Gastroesophageal sphincter (tissue), 4 donors: ENCODE data around the gene SGIP1. TPM values are rescaled to one million over a fixed set of nuclear protein-coding genes. Genes with fewer than 3 reads are reported as not detected.
"Not testable (repeated sequence)": the region's sequence is repeated elsewhere in the genome, so short reads cannot be mapped to it uniquely, and the experiment has no call there.

Experiments used
- ATAC-seq: fragments of 150-250 bp; one replicate; pipeline ENCODE4 v1.9.1; 2016; ENCODE audit warnings: mild to moderate bottlenecking, moderate library complexity
- H3K27ac ChIP-seq, 4 donors: fragments of 200-600 bp; sonication (generic) in 3 of 4; 1 replicate in 3 of 4; 2 replicates in 1 of 4; pipeline ENCODE4 v1.5.1; 2016 to 2019
- H3K27me3 ChIP-seq: fragments of 200-600 bp; sonication (generic); one replicate; pipeline ENCODE4 v1.5.1; 2019
- H3K36me3 ChIP-seq, 2 donors: fragments of 200-600 bp; sonication (generic); one replicate each; pipeline ENCODE4 v1.5.1; 2019; ENCODE audit warnings: control low read depth in 1 of 2
- H3K4me1 ChIP-seq, 3 donors: fragments of 200-600 bp; sonication (generic); 1 replicate in 2 of 3; 2 replicates in 1 of 3; pipeline ENCODE4 v1.5.1; 2016 to 2019; ENCODE audit warnings: control low read depth in 2 of 3
- H3K4me3 ChIP-seq, 2 donors: fragments of 200-600 bp; sonication (generic); one replicate each; pipeline ENCODE4 v1.5.1; 2019; ENCODE audit warnings: mild to moderate bottlenecking in 1 of 2, moderate library complexity in 1 of 2
- H3K9me3 ChIP-seq, 3 donors: fragments of 200-600 bp; sonication (generic); one replicate each; pipeline ENCODE4 v1.5.1; 2017 to 2019; ENCODE audit warnings: control low read depth in 2 of 3
- CTCF ChIP-seq, 4 experiments: fragments of 200-600 bp in 2 of 4; fragments of 450-650 bp in 2 of 4; sonication (generic) in 1 of 4; IDR thresholded peaks; one replicate each; pipeline ENCODE4 v1.5.1; 2017 to 2019; ENCODE audit warnings: antibody characterized with exemption in 4 of 4, mild to moderate bottlenecking in 2 of 4, moderate library complexity in 2 of 4
- EP300 ChIP-seq: sonication (generic); formaldehyde crosslinking; IDR thresholded peaks from one replicate; pipeline ENCODE4 v1.6.1; 2017; ENCODE audit warnings: antibody characterized with exemption, mild to moderate bottlenecking
- POLR2A ChIP-seq, 2 donors: fragments of 450-650 bp; IDR thresholded peaks; one replicate each; pipeline ENCODE4 v1.6.1; 2017; ENCODE audit warnings: antibody characterized with exemption in 2 of 2, mild to moderate bottlenecking in 2 of 2, moderate library complexity in 1 of 2
- POLR2AphosphoS5 ChIP-seq: sonication (generic); formaldehyde crosslinking; IDR thresholded peaks from one replicate; pipeline ENCODE4 v1.6.1; 2017; ENCODE audit warnings: antibody characterized with exemption
- WGBS, 2 donors: methylation state at CpG; one replicate each; pipeline ENCODE4 v1.1.5; 2018; ENCODE audit warnings: low coverage in 1 of 2; 5-methylcytosine and 5-hydroxymethylcytosine counted together
- total RNA-seq, 4 donors: library from RNA; depleted of rRNA; stranded (reverse); fragments of >200 nt; gene quantifications; one replicate each; pipeline ENCODE4 v1.1.0, GENCODE V29; 2016

The SGIP1 gene
- total RNA-seq, 4 donors from 2014 or later, result 6.5 to 14.0 (median 10.7) TPM

GRCh38 chr1:66580081-66580480, 46.1 kb downstream of the SGIP1 start:
- no peak overlapping the region for H3K27ac ChIP-seq
- H3K27me3 ChIP-seq, result no peaks in the 10 kb centered on the region
- 69 to 93% methylated on average over 2 of the region's 2 CpGs for WGBS, 2 donors
- ATAC-seq, result no peak
- no peaks in the 10 kb centered on the region for H3K9me3 ChIP-seq
- no peak overlapping the region for H3K4me3 ChIP-seq
- peaks cover 0 to 12% (median 0%) of the 10 kb centered on the region in 3 donors for H3K4me1 ChIP-seq
- TF ChIP-seq EP300 (no peak), POLR2A (IDR thresholded peaks at IDR 0.05) (no peak), CTCF (IDR thresholded peaks at IDR 0.05) (no peak), POLR2AphosphoS5 (no peak)
- H3K36me3 ChIP-seq, result no peaks in the 10 kb centered on the region

DNA sequence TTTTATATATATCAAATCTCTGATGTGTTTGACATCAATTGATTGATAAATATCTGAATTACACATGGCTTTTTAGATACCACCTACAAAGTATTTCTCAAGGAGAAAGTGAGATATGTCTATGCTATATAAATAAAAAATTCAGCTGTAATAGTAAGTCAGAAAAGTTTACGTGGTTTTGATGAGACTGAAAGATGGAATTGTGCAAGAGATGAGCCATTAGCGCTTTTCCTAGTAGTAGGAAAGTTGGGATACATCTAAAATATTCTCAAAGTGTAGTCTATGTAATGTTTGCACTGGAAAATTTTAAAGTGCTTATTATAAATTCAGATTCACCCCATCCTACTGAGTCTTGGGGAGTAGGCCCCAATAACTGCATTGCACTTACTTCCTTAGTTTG, 49.1 kb downstream of the SGIP1 start:
- no peak overlapping the region for H3K4me3 ChIP-seq
- ATAC-seq, result no peak
- no peaks in the 10 kb centered on the region for H3K36me3 ChIP-seq
- no peak overlapping the region for H3K27ac ChIP-seq
- H3K4me1 ChIP-seq, result no peaks in the 10 kb centered on the region
- 75 to 97% methylated on average over 1 to 2 of the region's 2 CpGs for WGBS, 2 donors
- no peak for TF ChIP-seq POLR2AphosphoS5
- TF ChIP-seq CTCF (IDR thresholded peaks at IDR 0.05), result no peak
- TF ChIP-seq POLR2A (IDR thresholded peaks at IDR 0.05), result no peak
- TF ChIP-seq EP300, result no peak
- H3K27me3 ChIP-seq, result no peaks in the 10 kb centered on the region
- H3K9me3 ChIP-seq, result no peaks in the 10 kb centered on the region

DNA sequence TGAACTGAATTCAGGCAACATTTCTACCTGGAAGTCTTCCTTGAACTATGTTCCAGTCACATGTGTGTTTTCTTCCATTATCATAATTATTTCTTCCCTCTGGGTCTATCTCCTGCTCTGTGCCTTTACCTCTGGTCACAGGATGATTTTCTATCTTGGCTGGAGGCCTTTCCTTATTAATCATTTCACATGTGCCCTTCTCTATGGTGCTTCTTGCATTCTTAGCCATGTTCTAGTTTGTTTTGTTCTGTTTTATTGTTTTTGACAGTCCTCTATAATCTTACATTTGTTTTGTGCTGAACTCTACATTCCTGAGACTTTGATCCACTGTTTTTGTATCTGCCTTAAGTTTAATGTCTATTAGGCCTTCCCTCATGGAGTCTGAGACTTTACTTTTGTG, 51.0 kb downstream of the SGIP1 start:
- ATAC-seq, result no peak
- H3K4me3 ChIP-seq, result no peak overlapping the region
- no peak overlapping the region for H3K27ac ChIP-seq
- TF ChIP-seq POLR2AphosphoS5, result no peak
- no peak for TF ChIP-seq EP300
- TF ChIP-seq CTCF (IDR thresholded peaks at IDR 0.05), result no peak
- no peak for TF ChIP-seq POLR2A (IDR thresholded peaks at IDR 0.05)
- no peaks in the 10 kb centered on the region for H3K36me3 ChIP-seq
- no peaks in the 10 kb centered on the region for H3K4me1 ChIP-seq
- H3K9me3 ChIP-seq, result no peaks in the 10 kb centered on the region
- H3K27me3 ChIP-seq, result no peaks in the 10 kb centered on the region

GRCh38 chr1:66589326-66589725, 55.4 kb downstream of the SGIP1 start:
- H3K27ac ChIP-seq, result no peak overlapping the region
- TF ChIP-seq POLR2A (IDR thresholded peaks at IDR 0.05), result no peak
- TF ChIP-seq EP300, result no peak
- no peak for TF ChIP-seq CTCF (IDR thresholded peaks at IDR 0.05)
- no peak for TF ChIP-seq POLR2AphosphoS5

GRCh38 chr1:66592106-66592507, 58.2 kb downstream of the SGIP1 start:
- not testable (repeated sequence) for H3K36me3 ChIP-seq, H3K27ac ChIP-seq, ATAC-seq, H3K27me3 ChIP-seq, H3K9me3 ChIP-seq, H3K4me1 ChIP-seq, H3K4me3 ChIP-seq
- WGBS, 2 donors, result 84 to 100% methylated on average over 5 of the region's 5 CpGs

More at GRCh38 chr1:66589326-66589725, 55.4 kb downstream of the SGIP1 start:
- Histone ChIP-seq H3K4me1 (no peaks in the 10 kb centered on the region), H3K36me3 (peaks cover 0 to 3% of the 10 kb centered on the region in 2 donors), H3K27me3 (no peaks in the 10 kb centered on the region), H3K4me3 (no peak overlapping the region), H3K9me3 (no peaks in the 10 kb centered on the region)
- no peak for ATAC-seq

DNA sequence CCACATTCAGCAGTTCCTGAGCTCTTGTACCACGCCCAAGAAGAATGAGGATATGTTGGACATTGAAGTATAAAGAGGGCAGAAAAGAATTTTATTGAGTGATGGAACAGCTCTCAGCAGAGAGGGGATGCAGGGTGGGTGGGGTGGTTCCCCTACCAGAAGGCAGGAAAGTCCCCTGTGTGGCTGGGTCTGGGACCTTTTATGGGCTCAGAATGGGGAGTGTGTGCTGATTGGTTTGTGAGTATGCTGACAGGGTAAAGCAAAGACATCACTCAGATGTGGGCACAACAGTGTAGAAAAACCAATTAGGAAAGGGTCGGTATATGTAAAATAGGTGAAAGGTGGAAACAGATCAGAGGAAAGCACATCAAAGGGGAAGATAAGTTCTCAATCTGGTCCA, 62.2 kb downstream of the SGIP1 start:
- H3K4me1 ChIP-seq, result no peaks in the 10 kb centered on the region
- no peak overlapping the region for H3K27ac ChIP-seq
- no peaks in the 10 kb centered on the region for H3K27me3 ChIP-seq
- TF ChIP-seq CTCF (IDR thresholded peaks at IDR 0.05), result no peak
- TF ChIP-seq POLR2AphosphoS5, result no peak
- TF ChIP-seq POLR2A (IDR thresholded peaks at IDR 0.05), result no peak
- WGBS, 2 donors, result 100% methylated on average over 1 to 2 of the region's 2 CpGs
- H3K4me3 ChIP-seq, result no peak overlapping the region
- no peaks in the 10 kb centered on the region for H3K9me3 ChIP-seq
- peaks cover 0 to 3% of the 10 kb centered on the region in 2 donors for H3K36me3 ChIP-seq
- ATAC-seq, result no peak
